OCI-LY7 (cell line): Measurements from ENCODE around the gene DNAAF3. TPM values are rescaled to one million over a fixed set of nuclear protein-coding genes. Genes with fewer than 3 reads are reported as not detected.

ENCODE experiments used
- BruUV-seq: library from RNA; stranded (reverse); fragments of 400-500 nt; replicated peaks from 2 replicates; lab custom pipeline; 2021; lab: Mats Ljungman, UMichigan
- CTCF ChIA-PET: fragments of 300-600 bp; sonication (Branson Sonifier 250); formaldehyde crosslinking; loops from one replicate; lab custom pipeline; 2022; ENCODE audit warnings: antibody characterized with exemption; ENCODE audit not compliant: unreplicated experiment; lab: Charles Lee
- POLR2A ChIA-PET: fragments of 300-600 bp; sonication (Branson Sonifier 250); formaldehyde crosslinking; loops from one replicate; lab custom pipeline; 2022; ENCODE audit warnings: antibody characterized with exemption; lab: Charles Lee
- DNase-seq: peaks from one replicate; pipeline ENCODE4 v3.0.0-alpha.2; 2015; ENCODE audit warnings: low spot score
- H2AFZ ChIP-seq: fragments of 200-600 bp; sonication (generic), shearing (Covaris generic); 2 replicates; pipeline ENCODE4 v1.6.1; 2014; ENCODE audit warnings: mild to moderate bottlenecking, antibody characterized with exemption, low read length, moderate library complexity
- H3K27ac ChIP-seq: fragments of 200-600 bp; sonication (generic); 2 replicates; pipeline ENCODE4 v1.5.1; 2014; ENCODE audit warnings: mixed run types, low read depth, mild to moderate bottlenecking, moderate library complexity, low read length, inconsistent platforms; ENCODE audit not compliant: poor library complexity, severe bottlenecking
- H3K36me3 ChIP-seq: fragments of 200-600 bp; sonication (generic); 2 replicates; pipeline ENCODE4 v1.6.1; 2014; ENCODE audit warnings: mild to moderate bottlenecking, antibody characterized with exemption, low read length, moderate library complexity, mixed read lengths; ENCODE audit not compliant: insufficient read depth
- H3K4me1 ChIP-seq: fragments of 200-600 bp; sonication (generic); 2 replicates; pipeline ENCODE4 v1.5.1; 2014; ENCODE audit warnings: mild to moderate bottlenecking, low read length; ENCODE audit not compliant: insufficient read depth, poor library complexity, severe bottlenecking
- H3K4me2 ChIP-seq: fragments of 200-600 bp; sonication (generic); 2 replicates; pipeline ENCODE4 v1.6.1; 2014; ENCODE audit warnings: mild to moderate bottlenecking, low read length
- H3K4me3 ChIP-seq: fragments of 200-600 bp; sonication (generic); 2 replicates; pipeline ENCODE4 v1.5.1; 2014; ENCODE audit warnings: mild to moderate bottlenecking, low read depth, low read length; ENCODE audit not compliant: poor library complexity, severe bottlenecking
- H3K79me2 ChIP-seq: fragments of 200-600 bp; sonication (generic); 2 replicates; pipeline ENCODE4 v1.6.1; 2016; ENCODE audit warnings: low read depth, mild to moderate bottlenecking, low read length, moderate library complexity, mixed read lengths; ENCODE audit not compliant: insufficient read depth
- H3K9me2 ChIP-seq: fragments of 200-600 bp; sonication (generic); 2 replicates; pipeline ENCODE4 v1.6.1; 2016; ENCODE audit warnings: mild to moderate bottlenecking, low read length, mixed read lengths; ENCODE audit not compliant: insufficient read depth
- H3K9me3 ChIP-seq: fragments of 200-600 bp; sonication (generic); 2 replicates; pipeline ENCODE4 v1.6.1; 2014; ENCODE audit warnings: mild to moderate bottlenecking, mixed run types, low read length, mixed read lengths
- H4K20me1 ChIP-seq: fragments of 200-600 bp; sonication (generic); 2 replicates; pipeline ENCODE4 v1.6.1; 2014; ENCODE audit warnings: mild to moderate bottlenecking, antibody characterized with exemption, low read length, moderate library complexity, mixed read lengths; ENCODE audit not compliant: insufficient read depth
- EZH2phosphoT487 ChIP-seq: fragments of 200-600 bp; sonication (generic); IDR thresholded peaks from 2 replicates; pipeline ENCODE4 v1.6.1; 2018; ENCODE audit warnings: low read depth, borderline replicate concordance, mild to moderate bottlenecking, mixed run types, antibody characterized with exemption, low read length, moderate library complexity, mixed read lengths
- intact Hi-C: fragments of 100-400 bp; cut with micrococcal nuclease; formaldehyde crosslinking; loops from one replicate; pipeline ENCODE4 v1.10.0; 2022; ENCODE audit not compliant: unreplicated experiment
- total RNA-seq, 2 experiments: library from RNA; depleted of rRNA in 1 of 2; stranded (reverse); fragments of >200 nt in 1 of 2; shearing (Covaris generic) in 1 of 2; gene quantifications; 2 replicates each; pipeline ENCODE4 v1.2.3, GENCODE V29; 2014 to 2022
- TF ChIP-seq, protein P1 (sequence below): fragments of 200-600 bp; sonication (generic); conservative IDR thresholded peaks from 2 replicates; pipeline ENCODE4 v1.5.1; 2014; ENCODE audit warnings: mild to moderate bottlenecking, antibody characterized with exemption, low read length, moderate library complexity, mixed read lengths

Gene DNAAF3
- total RNA-seq, 2 experiments from 2014 or later = 2.5 to 2.8 TPM

DNA sequence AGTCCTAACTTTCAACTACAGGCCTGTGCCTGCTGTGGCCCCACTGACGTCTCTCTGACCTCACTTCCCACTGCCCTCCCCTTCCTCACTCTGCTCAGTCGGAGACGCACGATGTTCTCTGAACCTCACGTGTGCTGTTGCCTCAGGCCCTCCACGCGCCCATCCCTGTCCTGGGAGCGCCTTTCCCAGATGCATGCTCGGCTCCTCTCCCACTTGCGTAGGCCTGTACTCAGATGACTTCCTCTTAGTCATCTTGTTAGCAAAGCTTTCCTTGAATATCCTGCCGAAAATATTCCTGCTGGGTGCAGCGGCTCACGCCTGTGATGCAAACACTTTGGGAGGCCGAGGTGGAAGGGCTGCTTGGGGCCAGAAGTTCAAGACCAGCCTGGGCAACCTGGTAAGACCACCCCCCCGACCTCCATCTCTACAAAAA lies 23.0 kb upstream of the DNAAF3 start:
- Histone ChIP-seq H3K9me2 (no peaks in the 10 kb centered on the region), H3K4me2 (no peak overlapping the region), H3K79me2 (no peaks in the 10 kb centered on the region), H3K9me3 (no peaks in the 10 kb centered on the region), H3K36me3 (no peaks in the 10 kb centered on the region), H2AFZ (no peak overlapping the region), H3K27ac (no peak overlapping the region), H3K4me3 (no peak overlapping the region), H4K20me1 (no peaks in the 10 kb centered on the region), H3K4me1 (no peaks in the 10 kb centered on the region)
- DNase-seq = no peak
- CTCF ChIA-PET = no interaction called here
- BruUV-seq = no TSS peak
- POLR2A ChIA-PET = interaction anchor here (0.7 kb wide), 1 partner anchor 643 kb away, joined by 3 read pairs; no protein-coding TSS in a partner anchor
- TF ChIP-seq, protein P1, sequence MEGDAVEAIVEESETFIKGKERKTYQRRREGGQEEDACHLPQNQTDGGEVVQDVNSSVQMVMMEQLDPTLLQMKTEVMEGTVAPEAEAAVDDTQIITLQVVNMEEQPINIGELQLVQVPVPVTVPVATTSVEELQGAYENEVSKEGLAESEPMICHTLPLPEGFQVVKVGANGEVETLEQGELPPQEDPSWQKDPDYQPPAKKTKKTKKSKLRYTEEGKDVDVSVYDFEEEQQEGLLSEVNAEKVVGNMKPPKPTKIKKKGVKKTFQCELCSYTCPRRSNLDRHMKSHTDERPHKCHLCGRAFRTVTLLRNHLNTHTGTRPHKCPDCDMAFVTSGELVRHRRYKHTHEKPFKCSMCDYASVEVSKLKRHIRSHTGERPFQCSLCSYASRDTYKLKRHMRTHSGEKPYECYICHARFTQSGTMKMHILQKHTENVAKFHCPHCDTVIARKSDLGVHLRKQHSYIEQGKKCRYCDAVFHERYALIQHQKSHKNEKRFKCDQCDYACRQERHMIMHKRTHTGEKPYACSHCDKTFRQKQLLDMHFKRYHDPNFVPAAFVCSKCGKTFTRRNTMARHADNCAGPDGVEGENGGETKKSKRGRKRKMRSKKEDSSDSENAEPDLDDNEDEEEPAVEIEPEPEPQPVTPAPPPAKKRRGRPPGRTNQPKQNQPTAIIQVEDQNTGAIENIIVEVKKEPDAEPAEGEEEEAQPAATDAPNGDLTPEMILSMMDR = no peak
- TF ChIP-seq EZH2phosphoT487 = no peak
- intact Hi-C loops = no loop called here

DNA sequence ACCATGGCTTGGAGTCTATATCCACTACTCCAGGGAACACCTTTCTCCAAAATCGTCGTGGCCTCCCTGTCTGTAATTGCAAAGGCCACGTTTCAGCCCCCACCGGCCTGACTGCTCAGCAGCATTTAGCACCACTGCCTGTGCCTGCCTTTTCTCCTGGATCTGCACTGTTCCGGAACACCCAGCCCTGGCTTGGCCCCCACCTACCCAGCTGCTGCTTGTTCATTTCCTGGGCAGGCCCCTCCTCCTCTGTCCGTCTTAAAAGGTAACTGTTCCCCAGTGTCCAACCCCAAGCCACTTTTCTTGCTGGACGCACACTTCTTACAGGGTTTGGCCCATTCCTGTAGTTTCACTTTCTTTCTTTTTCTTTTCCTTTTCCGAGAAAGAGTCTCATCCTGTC lies 22.2 kb upstream of the DNAAF3 start:
- intact Hi-C loops = no loop called here
- Histone ChIP-seq H3K4me1 (no peaks in the 10 kb centered on the region), H3K9me2 (no peaks in the 10 kb centered on the region), H4K20me1 (no peaks in the 10 kb centered on the region), H3K36me3 (no peaks in the 10 kb centered on the region), H3K4me2 (no peak overlapping the region), H3K4me3 (no peak overlapping the region), H2AFZ (no peak overlapping the region), H3K79me2 (no peaks in the 10 kb centered on the region), H3K9me3 (no peaks in the 10 kb centered on the region), H3K27ac (no peak overlapping the region)
- BruUV-seq = no TSS peak
- TF ChIP-seq, protein P1 = no peak
- TF ChIP-seq EZH2phosphoT487 = no peak
- DNase-seq = no peak
- ChIA-PET CTCF (no interaction called here), POLR2A (no interaction called here)

DNA sequence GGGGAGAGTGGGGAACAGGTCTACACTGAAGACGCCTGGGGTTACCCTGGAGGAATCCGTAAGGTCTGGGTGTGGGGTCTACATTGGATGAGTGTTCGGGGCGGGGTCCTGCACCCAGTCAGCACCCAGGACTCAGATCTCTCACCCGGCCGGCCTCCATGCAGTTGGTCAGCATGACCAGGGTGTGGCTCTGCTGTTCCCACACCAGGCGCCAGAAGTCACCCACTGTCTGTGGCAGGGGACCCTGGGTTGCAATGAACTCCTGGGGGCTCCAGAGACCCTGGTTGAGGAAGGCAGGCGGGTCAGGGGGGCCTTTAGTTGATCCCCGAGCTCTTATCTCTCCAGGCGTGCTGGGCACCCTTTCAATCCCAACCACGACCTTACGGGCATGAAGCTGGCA lies 19.7 kb upstream of the DNAAF3 start:
- POLR2A ChIA-PET = no interaction called here
- Histone ChIP-seq H3K36me3 (no peaks in the 10 kb centered on the region), H2AFZ (no peak overlapping the region), H3K4me2 (no peak overlapping the region), H3K4me1 (no peaks in the 10 kb centered on the region), H3K4me3 (no peak overlapping the region), H3K79me2 (no peaks in the 10 kb centered on the region), H3K27ac (no peak overlapping the region), H3K9me3 (no peaks in the 10 kb centered on the region), H3K9me2 (no peaks in the 10 kb centered on the region), H4K20me1 (no peaks in the 10 kb centered on the region)
- intact Hi-C loops = no loop called here
- DNase-seq = no peak
- CTCF ChIA-PET = no interaction called here
- TF ChIP-seq, protein P1 = no peak
- TF ChIP-seq EZH2phosphoT487 = no peak
- BruUV-seq = no TSS peak
